H9 (cell line): ENCODE results near the gene NIPSNAP2. TPM values are rescaled to one million over a fixed set of nuclear protein-coding genes. Genes with fewer than 3 reads are reported as not detected.

Experiments used
- DNase-seq: peaks from one replicate; pipeline ENCODE4 v3.0.0-alpha.2; 2017
- H2AFZ ChIP-seq: one replicate; pipeline ENCODE4 v1.6.1; 2013; ENCODE audit warnings: mild to moderate bottlenecking, low read length, control low read depth, moderate library complexity
- H2AK5ac ChIP-seq: 2 replicates; pipeline ENCODE4 v1.6.1; 2013; ENCODE audit warnings: low read length, control low read depth, mixed read lengths; ENCODE audit not compliant: insufficient read length
- H2BK120ac ChIP-seq: one replicate; pipeline ENCODE4 v1.6.1; 2013; ENCODE audit warnings: low read depth, mild to moderate bottlenecking, low read length, control low read depth, inconsistent platforms; ENCODE audit not compliant: poor library complexity, severe bottlenecking
- H2BK12ac ChIP-seq: 2 replicates; pipeline ENCODE4 v1.6.1; 2013; ENCODE audit warnings: low read length, control low read depth, mixed read lengths, low read depth; ENCODE audit not compliant: insufficient read length
- H2BK15ac ChIP-seq: 2 replicates; pipeline ENCODE4 v1.6.1; 2013; ENCODE audit warnings: low read depth, low read length, control low read depth
- H2BK20ac ChIP-seq: one replicate; pipeline ENCODE4 v1.6.1; 2013; ENCODE audit warnings: low read depth, mild to moderate bottlenecking, low read length, control low read depth, inconsistent platforms; ENCODE audit not compliant: poor library complexity, severe bottlenecking
- H2BK5ac ChIP-seq: 2 replicates; pipeline ENCODE4 v1.6.1; 2013; ENCODE audit warnings: low read length, control low read depth, mixed read lengths; ENCODE audit not compliant: insufficient read length
- H3K14ac ChIP-seq: 2 replicates; pipeline ENCODE4 v1.6.1; 2013; ENCODE audit warnings: low read length, control low read depth; ENCODE audit not compliant: insufficient read depth
- H3K18ac ChIP-seq: 2 replicates; pipeline ENCODE4 v1.6.1; 2013; ENCODE audit warnings: low read depth, mild to moderate bottlenecking, mixed read lengths, low read length, control low read depth; ENCODE audit not compliant: insufficient read length
- H3K23ac ChIP-seq: 2 replicates; pipeline ENCODE4 v1.6.1; 2013; ENCODE audit warnings: low read length, control low read depth, mixed read lengths, low read depth; ENCODE audit not compliant: insufficient read length
- H3K23me2 ChIP-seq: 2 replicates; pipeline ENCODE4 v1.6.1; 2013; ENCODE audit warnings: low read depth, mild to moderate bottlenecking, mixed read lengths, low read length, control low read depth; ENCODE audit not compliant: insufficient read length, poor library complexity, severe bottlenecking
- H3K27ac ChIP-seq: 2 replicates; pipeline ENCODE4 v1.5.1; 2013; ENCODE audit warnings: low read length, control low read depth, mixed read lengths, low read depth; ENCODE audit not compliant: insufficient read length
- H3K27me3 ChIP-seq: 2 replicates; pipeline ENCODE4 v1.6.1; 2013; ENCODE audit warnings: low read length, control low read depth, inconsistent platforms; ENCODE audit not compliant: insufficient read depth
- H3K4ac ChIP-seq: 2 replicates; pipeline ENCODE4 v1.6.1; 2013; ENCODE audit warnings: low read depth, mild to moderate bottlenecking, control low read depth, inconsistent platforms, low read length, moderate library complexity
- H3K4me1 ChIP-seq: 2 replicates; pipeline ENCODE4 v1.6.1; 2013; ENCODE audit warnings: low read length, control low read depth, inconsistent platforms; ENCODE audit not compliant: insufficient read depth
- H3K4me2 ChIP-seq: 2 replicates; pipeline ENCODE4 v1.6.1; 2013; ENCODE audit warnings: low read length, control low read depth, mixed read lengths; ENCODE audit not compliant: insufficient read length, insufficient read depth
- H3K56ac ChIP-seq: 2 replicates; pipeline ENCODE4 v1.6.1; 2013; ENCODE audit warnings: low read depth, mild to moderate bottlenecking, mixed read lengths, low read length, control low read depth; ENCODE audit not compliant: insufficient read length
- H3K79me1 ChIP-seq: 2 replicates; pipeline ENCODE4 v1.6.1; 2013; ENCODE audit warnings: low read depth, mild to moderate bottlenecking, moderate library complexity, low read length, control low read depth, inconsistent platforms; ENCODE audit not compliant: insufficient read depth, poor library complexity, severe bottlenecking
- H3K79me2 ChIP-seq: 2 replicates; pipeline ENCODE4 v1.6.1; 2013; ENCODE audit warnings: low read length, control low read depth, inconsistent platforms; ENCODE audit not compliant: insufficient read depth
- H3K9ac ChIP-seq: 2 replicates; pipeline ENCODE4 v1.6.1; 2013; ENCODE audit warnings: low read length, control low read depth, mixed read lengths; ENCODE audit not compliant: insufficient read length; ENCODE audit errors: extremely low read depth
- H3K9me3 ChIP-seq: one replicate; pipeline ENCODE4 v1.6.1; 2013; ENCODE audit warnings: low read depth, low read length, inconsistent platforms; ENCODE audit not compliant: control insufficient read depth
- H3T11ph ChIP-seq: one replicate; pipeline ENCODE4 v1.6.1; 2013; ENCODE audit warnings: mild to moderate bottlenecking, low read length, control low read depth, inconsistent platforms
- H4K20me1 ChIP-seq: one replicate; pipeline ENCODE4 v1.6.1; 2013; ENCODE audit not compliant: control insufficient read depth, insufficient read length, insufficient read depth
- H4K5ac ChIP-seq: 2 replicates; pipeline ENCODE4 v1.6.1; 2013; ENCODE audit warnings: low read depth, mild to moderate bottlenecking, mixed read lengths, low read length, control low read depth; ENCODE audit not compliant: insufficient read length
- H4K8ac ChIP-seq: replicated peaks from 2 replicates; pipeline ENCODE4 v1.6.1; 2013; ENCODE audit warnings: low read length, control low read depth, mixed read lengths, low read depth; ENCODE audit not compliant: insufficient read length
- H4K91ac ChIP-seq: 2 replicates; pipeline ENCODE4 v1.6.1; 2013; ENCODE audit warnings: low read depth, mild to moderate bottlenecking, moderate library complexity, mixed read lengths, low read length, control low read depth; ENCODE audit not compliant: insufficient read length
- H3K27ac Mint-ChIP-seq, 3 experiments: 2 replicates in 2 of 3; 3 replicates in 1 of 3; pipeline ENCODE4 v1.8.0; 2020 to 2021; ENCODE audit warnings: mixed read lengths in 3 of 3, mild to moderate bottlenecking in 1 of 3, moderate library complexity in 1 of 3
- H3K27me3 Mint-ChIP-seq: 2 replicates; pipeline ENCODE4 v1.8.0; 2021; ENCODE audit warnings: low read depth, mild to moderate bottlenecking, moderate library complexity, mixed read lengths
- H3K36me3 Mint-ChIP-seq, 3 experiments: 2 replicates in 2 of 3; 3 replicates in 1 of 3; pipeline ENCODE4 v1.8.0; 2020 to 2021; ENCODE audit warnings: low read depth in 3 of 3, mixed read lengths in 3 of 3; ENCODE audit not compliant: insufficient read depth in 1 of 3
- H3K4me1 Mint-ChIP-seq, 2 experiments: 2 replicates each; pipeline ENCODE4 v1.8.0; 2020; ENCODE audit warnings: mixed read lengths in 2 of 2
- H3K4me3 Mint-ChIP-seq, 2 experiments: 2 replicates in 1 of 2; 3 replicates in 1 of 2; pipeline ENCODE4 v1.8.0; 2020 to 2021; ENCODE audit warnings: mild to moderate bottlenecking in 2 of 2, mixed read lengths in 2 of 2, moderate library complexity in 1 of 2
- H3K9me3 Mint-ChIP-seq, 2 experiments: 2 replicates in 1 of 2; 3 replicates in 1 of 2; pipeline ENCODE4 v1.8.0; 2020; ENCODE audit warnings: mild to moderate bottlenecking in 2 of 2, mixed read lengths in 2 of 2, moderate library complexity in 1 of 2
- WGBS: extraction: QIAGEN DNeasy Blood & Tissue Kit; methylation state at CpG from one replicate; pipeline ENCODE4 v1.1.7; 2013; ENCODE audit warnings: missing lambda C conversion rate, low lambda C conversion rate, mixed read lengths; ENCODE audit not compliant: insufficient read length; ENCODE audit errors: extremely low coverage; 5-methylcytosine and 5-hydroxymethylcytosine counted together
- total RNA-seq: library from RNA; stranded (reverse); gene quantifications from 2 replicates; pipeline ENCODE4 v1.2.1, GENCODE V29; 2021
- TF ChIP-seq, protein P1 (sequence below): fragments of 200-600 bp; sonication (generic); conservative IDR thresholded peaks from 3 replicates; pipeline ENCODE4 v1.8.0; 2021; ENCODE audit warnings: antibody characterized with exemption, mild to moderate bottlenecking

Gene NIPSNAP2
- total RNA-seq, 1 experiment from 2014 or later = 40.7 TPM

DNA sequence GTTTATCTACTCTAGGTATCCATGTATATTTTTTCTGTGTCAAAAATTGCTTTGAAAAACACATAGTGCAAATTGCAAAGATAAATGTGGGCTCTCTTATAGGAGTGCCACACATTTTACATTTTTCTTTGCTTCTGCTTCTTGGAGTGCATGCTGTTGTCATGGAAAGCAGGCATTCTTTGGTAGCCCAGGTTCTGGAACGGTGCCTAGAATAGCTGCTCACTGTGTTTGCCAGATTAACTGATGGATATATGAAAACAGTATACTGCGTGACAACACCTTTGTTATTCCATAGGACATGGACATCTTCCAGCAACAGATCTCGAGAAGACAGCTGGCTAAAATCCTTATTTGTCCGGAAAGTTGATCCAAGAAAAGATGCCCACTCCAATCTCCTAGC lies 13.4 kb downstream of the NIPSNAP2 start:
- Histone ChIP-seq H3K4ac (no peak overlapping the region), H3K14ac (no peak overlapping the region), H2AK5ac (no peak overlapping the region), H3K23ac (no peak overlapping the region), H4K91ac (no peak overlapping the region), H2BK120ac (no peak overlapping the region), H3K4me2 (no peak overlapping the region), H3K18ac (no peak overlapping the region), H2BK5ac (no peak overlapping the region), H2BK15ac (no peak overlapping the region), H3K23me2 (no peaks in the 10 kb centered on the region), H3K9me3 (no peaks in the 10 kb centered on the region), H3K56ac (no peak overlapping the region), H3T11ph (no peak overlapping the region), H3K79me1 (peaks cover 5% of the 10 kb centered on the region), H4K5ac (no peak overlapping the region), H2AFZ (no peak overlapping the region), H4K20me1 (no peaks in the 10 kb centered on the region), H3K27me3 (no peaks in the 10 kb centered on the region), H3K79me2 (no peaks in the 10 kb centered on the region), H3K27ac (no peak overlapping the region), H2BK12ac (no peak overlapping the region), H4K8ac (no peak overlapping the region), H3K9ac (no peak overlapping the region), H2BK20ac (no peak overlapping the region), H3K4me1 (no peaks in the 10 kb centered on the region)
- TF ChIP-seq, protein P1, sequence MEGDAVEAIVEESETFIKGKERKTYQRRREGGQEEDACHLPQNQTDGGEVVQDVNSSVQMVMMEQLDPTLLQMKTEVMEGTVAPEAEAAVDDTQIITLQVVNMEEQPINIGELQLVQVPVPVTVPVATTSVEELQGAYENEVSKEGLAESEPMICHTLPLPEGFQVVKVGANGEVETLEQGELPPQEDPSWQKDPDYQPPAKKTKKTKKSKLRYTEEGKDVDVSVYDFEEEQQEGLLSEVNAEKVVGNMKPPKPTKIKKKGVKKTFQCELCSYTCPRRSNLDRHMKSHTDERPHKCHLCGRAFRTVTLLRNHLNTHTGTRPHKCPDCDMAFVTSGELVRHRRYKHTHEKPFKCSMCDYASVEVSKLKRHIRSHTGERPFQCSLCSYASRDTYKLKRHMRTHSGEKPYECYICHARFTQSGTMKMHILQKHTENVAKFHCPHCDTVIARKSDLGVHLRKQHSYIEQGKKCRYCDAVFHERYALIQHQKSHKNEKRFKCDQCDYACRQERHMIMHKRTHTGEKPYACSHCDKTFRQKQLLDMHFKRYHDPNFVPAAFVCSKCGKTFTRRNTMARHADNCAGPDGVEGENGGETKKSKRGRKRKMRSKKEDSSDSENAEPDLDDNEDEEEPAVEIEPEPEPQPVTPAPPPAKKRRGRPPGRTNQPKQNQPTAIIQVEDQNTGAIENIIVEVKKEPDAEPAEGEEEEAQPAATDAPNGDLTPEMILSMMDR = no peak
- Mint-ChIP-seq H3K36me3 (peaks cover 16 to 39% (median 38%) of the 10 kb centered on the region in 3 experiments), H3K9me3 (no peaks in the 10 kb centered on the region), H3K4me1 (no peaks in the 10 kb centered on the region), H3K27ac (no peak overlapping the region), H3K4me3 (no peak overlapping the region), H3K27me3 (no peaks in the 10 kb centered on the region)
- DNase-seq = no peak
- WGBS = no CpG with 5 or more reads among the region's 4 CpGs
